IPS-20b (cell line): ENCODE measurements around the gene TENM4.

Experiments
- H3K27ac ChIP-seq: one replicate; pipeline ENCODE4 v1.5.1; 2013; ENCODE audit warnings: low read length
- H3K27me3 ChIP-seq: 2 replicates; pipeline ENCODE4 v1.6.1; 2013; ENCODE audit warnings: mild to moderate bottlenecking, low read length, inconsistent platforms; ENCODE audit not compliant: insufficient read depth
- H3K36me3 ChIP-seq: 2 replicates; pipeline ENCODE4 v1.6.1; 2013; ENCODE audit warnings: low read depth, mild to moderate bottlenecking, inconsistent platforms, low read length, moderate library complexity; ENCODE audit not compliant: insufficient read depth
- H3K4me1 ChIP-seq: 2 replicates; pipeline ENCODE4 v1.6.1; 2013; ENCODE audit warnings: mild to moderate bottlenecking, control low read depth, inconsistent platforms, low read length, moderate library complexity; ENCODE audit not compliant: insufficient read depth
- H3K4me3 ChIP-seq: 2 replicates; pipeline ENCODE4 v1.5.1; 2013; ENCODE audit warnings: mild to moderate bottlenecking, low read length, inconsistent platforms
- H3K9ac ChIP-seq: 2 replicates; pipeline ENCODE4 v1.6.1; 2013; ENCODE audit warnings: low read depth, mild to moderate bottlenecking, inconsistent platforms, low read length, moderate library complexity
- H3K9me3 ChIP-seq: 2 replicates; pipeline ENCODE4 v1.6.1; 2013; ENCODE audit warnings: mild to moderate bottlenecking, low read depth, low read length, inconsistent platforms; ENCODE audit not compliant: insufficient read depth

The TENM4 gene

GRCh38 chr11:78800096-78800690 is 640.6 kb downstream of the TENM4 start:
- Histone ChIP-seq H3K27ac (no peak overlapping the region), H3K9me3 (no peaks in the 10 kb centered on the region), H3K36me3 (no peaks in the 10 kb centered on the region), H3K4me3 (no peak overlapping the region), H3K9ac (no peak overlapping the region), H3K27me3 (no peaks in the 10 kb centered on the region), H3K4me1 (peaks cover 15% of the 10 kb centered on the region; the same call in 1 of the 2 replicates)

GRCh38 chr11:78798663-78799062 is 642.2 kb downstream of the TENM4 start:
- Histone ChIP-seq H3K27ac (no peak overlapping the region), H3K36me3 (no peaks in the 10 kb centered on the region), H3K4me1 (peaks cover 15% of the 10 kb centered on the region; the same call in 1 of the 2 replicates), H3K9ac (no peak overlapping the region), H3K27me3 (no peaks in the 10 kb centered on the region), H3K9me3 (no peaks in the 10 kb centered on the region), H3K4me3 (no peak overlapping the region)

DNA sequence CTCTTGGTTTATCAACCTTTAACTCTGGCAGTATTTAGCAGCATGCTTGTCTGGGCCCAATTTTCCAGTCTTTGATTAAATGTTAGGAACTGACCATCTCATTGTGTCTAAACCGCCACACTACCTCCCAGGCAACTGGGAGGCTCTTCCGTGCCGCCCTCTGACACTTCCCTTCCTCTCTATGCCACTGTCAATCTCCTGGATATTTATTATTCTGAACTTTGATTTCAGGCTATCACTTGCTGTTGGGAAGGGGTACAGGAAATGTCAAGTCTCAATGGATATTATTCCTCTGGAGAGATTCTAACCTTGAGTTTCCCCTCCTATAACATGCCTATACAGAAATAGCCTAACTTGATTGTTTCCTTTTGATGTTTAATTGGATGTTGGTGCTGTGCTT is 643.3 kb downstream of the TENM4 start:
- H3K9ac ChIP-seq, result no peak overlapping the region
- H3K4me1 ChIP-seq, result peaks cover 15% of the 10 kb centered on the region; the same call in 1 of the 2 replicates
- H3K9me3 ChIP-seq, result no peaks in the 10 kb centered on the region
- no peaks in the 10 kb centered on the region for H3K36me3 ChIP-seq
- H3K27ac ChIP-seq, result no peak overlapping the region
- no peak overlapping the region for H3K4me3 ChIP-seq
- no peaks in the 10 kb centered on the region for H3K27me3 ChIP-seq

DNA sequence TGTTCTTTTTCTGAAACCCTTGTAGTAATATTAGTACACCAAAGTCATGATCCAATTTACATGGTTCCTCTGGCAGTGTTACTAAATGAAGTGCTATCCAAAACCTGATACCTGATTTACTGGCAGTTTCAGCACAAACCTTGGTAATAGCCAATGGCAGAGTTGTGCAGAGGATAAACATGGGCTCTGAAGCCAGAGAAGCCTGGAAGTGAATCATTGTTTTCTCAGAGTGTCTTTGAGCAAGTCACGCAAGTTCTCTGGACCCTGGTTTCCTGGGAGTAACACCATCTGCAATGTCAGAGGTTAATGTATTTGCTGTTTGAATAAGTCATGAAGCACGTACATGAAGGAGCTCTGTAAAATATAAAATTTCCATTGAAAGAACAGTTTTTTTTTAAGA is 643.9 kb downstream of the TENM4 start:
- no peak overlapping the region for H3K27ac ChIP-seq
- H3K9me3 ChIP-seq, result no peaks in the 10 kb centered on the region
- H3K4me1 ChIP-seq, result peaks cover 11% of the 10 kb centered on the region; the same call in 1 of the 2 replicates
- H3K36me3 ChIP-seq, result no peaks in the 10 kb centered on the region
- H3K27me3 ChIP-seq, result no peaks in the 10 kb centered on the region
- no peak overlapping the region for H3K9ac ChIP-seq
- no peak overlapping the region for H3K4me3 ChIP-seq

DNA sequence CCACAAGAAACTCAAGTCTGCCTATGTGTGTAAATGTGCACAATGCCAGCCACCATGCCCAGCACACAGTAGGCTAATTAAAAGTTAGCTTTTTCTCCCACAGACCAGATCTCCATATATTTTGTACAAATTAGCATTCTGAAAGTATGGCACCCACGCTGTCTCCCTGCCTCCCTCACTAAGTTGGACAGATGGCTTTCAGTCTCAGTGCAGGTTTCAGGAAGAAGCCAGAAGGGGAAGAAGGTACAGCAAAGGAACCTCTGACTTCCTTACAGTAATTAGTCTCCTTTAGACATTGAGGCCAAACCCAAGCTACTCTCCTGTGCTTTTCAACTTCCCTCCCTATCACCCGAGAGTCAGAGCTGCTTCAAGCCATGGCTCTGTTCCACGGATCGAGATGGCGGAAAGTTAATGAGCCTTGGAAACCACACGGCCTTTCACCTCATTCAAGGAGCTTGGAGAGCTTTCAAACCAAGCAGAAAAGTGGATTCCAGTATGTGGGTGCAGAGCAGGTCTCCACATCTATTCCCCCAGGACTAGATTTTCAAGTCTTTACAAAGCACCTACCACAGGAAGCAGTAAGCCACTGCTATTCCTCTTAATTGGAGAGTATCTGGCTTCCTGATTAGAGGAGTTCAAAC is 645.1 kb downstream of the TENM4 start:
- no peaks in the 10 kb centered on the region for H3K36me3 ChIP-seq
- no peaks in the 10 kb centered on the region for H3K9me3 ChIP-seq
- no peaks in the 10 kb centered on the region for H3K27me3 ChIP-seq
- H3K4me3 ChIP-seq, result no peak overlapping the region
- peaks cover 4% of the 10 kb centered on the region; the same call in 1 of the 2 replicates for H3K4me1 ChIP-seq
- no peak overlapping the region for H3K9ac ChIP-seq
- H3K27ac ChIP-seq, result no peak overlapping the region

DNA sequence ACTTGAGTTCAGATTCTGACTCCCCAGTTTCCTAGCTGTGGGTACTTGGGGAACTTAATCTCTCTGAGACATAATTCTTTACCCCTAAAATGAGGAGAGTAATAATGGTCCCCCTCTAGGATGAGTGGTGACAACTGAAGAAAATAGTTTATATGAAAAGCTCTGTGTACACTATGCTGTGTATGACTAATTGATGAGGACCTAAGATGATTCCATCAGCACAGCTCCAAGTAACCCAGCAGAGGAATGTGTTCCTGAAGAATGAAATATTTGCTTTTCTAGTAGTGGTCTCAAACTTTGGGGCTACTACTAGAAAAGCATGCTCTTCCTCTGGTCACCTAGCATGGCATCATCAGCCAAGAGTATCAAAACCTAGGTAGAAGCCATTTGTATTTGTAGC is 648.9 kb downstream of the TENM4 start:
- H3K9me3 ChIP-seq, result no peaks in the 10 kb centered on the region
- no peaks in the 10 kb centered on the region for H3K4me1 ChIP-seq
- no peaks in the 10 kb centered on the region for H3K36me3 ChIP-seq
- H3K27me3 ChIP-seq, result no peaks in the 10 kb centered on the region
- H3K27ac ChIP-seq, result no peak overlapping the region
- H3K4me3 ChIP-seq, result no peak overlapping the region
- H3K9ac ChIP-seq, result no peak overlapping the region

GRCh38 chr11:78791254-78791653 is 649.6 kb downstream of the TENM4 start:
- Histone ChIP-seq H3K27me3 (no peaks in the 10 kb centered on the region), H3K4me1 (no peaks in the 10 kb centered on the region), H3K4me3 (no peak overlapping the region), H3K36me3 (no peaks in the 10 kb centered on the region), H3K27ac (no peak overlapping the region), H3K9me3 (no peaks in the 10 kb centered on the region), H3K9ac (no peak overlapping the region)

GRCh38 chr11:78790784-78791183 is 650.0 kb downstream of the TENM4 start:
- Histone ChIP-seq H3K27me3 (no peaks in the 10 kb centered on the region), H3K36me3 (no peaks in the 10 kb centered on the region)

GRCh38 chr11:78789375-78789774 is 651.5 kb downstream of the TENM4 start:
- H3K9ac ChIP-seq, result no peak overlapping the region
- no peak overlapping the region for H3K4me3 ChIP-seq
- H3K4me1 ChIP-seq, result peaks cover 9% of the 10 kb centered on the region; the same call in 1 of the 2 replicates
- no peak overlapping the region for H3K27ac ChIP-seq
- H3K9me3 ChIP-seq, result no peaks in the 10 kb centered on the region
- H3K27me3 ChIP-seq, result no peaks in the 10 kb centered on the region
- no peaks in the 10 kb centered on the region for H3K36me3 ChIP-seq

More at GRCh38 chr11:78790784-78791183, 650.0 kb downstream of the TENM4 start:
- no peaks in the 10 kb centered on the region for H3K4me1 ChIP-seq
- no peak overlapping the region for H3K9ac ChIP-seq
- no peaks in the 10 kb centered on the region for H3K9me3 ChIP-seq
- H3K27ac ChIP-seq, result no peak overlapping the region
- no peak overlapping the region for H3K4me3 ChIP-seq

DNA sequence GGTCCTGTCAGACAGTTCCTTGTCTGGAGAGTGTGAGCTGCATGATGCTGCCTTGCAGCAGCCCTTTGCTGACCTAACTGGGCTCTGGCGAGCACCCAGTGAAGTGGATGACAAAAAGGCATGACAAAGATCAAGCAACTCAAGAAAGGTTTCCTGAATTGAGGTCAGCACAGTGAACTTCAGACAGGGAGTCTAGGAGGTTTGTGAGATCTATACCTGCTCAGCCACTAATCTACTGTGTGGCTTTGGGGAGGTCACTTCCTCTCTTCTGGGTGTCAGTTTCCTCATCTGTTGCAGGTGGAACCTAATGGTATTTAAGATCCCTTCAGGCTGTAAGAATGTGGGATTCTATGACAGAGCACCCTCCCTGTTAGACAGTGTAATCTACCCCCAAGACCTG is 652.3 kb downstream of the TENM4 start:
- Histone ChIP-seq H3K27ac (no peak overlapping the region), H3K36me3 (no peaks in the 10 kb centered on the region), H3K9ac (no peak overlapping the region), H3K9me3 (no peaks in the 10 kb centered on the region), H3K4me1 (peaks cover 10% of the 10 kb centered on the region; the same call in 1 of the 2 replicates), H3K4me3 (no peak overlapping the region), H3K27me3 (no peaks in the 10 kb centered on the region)

DNA sequence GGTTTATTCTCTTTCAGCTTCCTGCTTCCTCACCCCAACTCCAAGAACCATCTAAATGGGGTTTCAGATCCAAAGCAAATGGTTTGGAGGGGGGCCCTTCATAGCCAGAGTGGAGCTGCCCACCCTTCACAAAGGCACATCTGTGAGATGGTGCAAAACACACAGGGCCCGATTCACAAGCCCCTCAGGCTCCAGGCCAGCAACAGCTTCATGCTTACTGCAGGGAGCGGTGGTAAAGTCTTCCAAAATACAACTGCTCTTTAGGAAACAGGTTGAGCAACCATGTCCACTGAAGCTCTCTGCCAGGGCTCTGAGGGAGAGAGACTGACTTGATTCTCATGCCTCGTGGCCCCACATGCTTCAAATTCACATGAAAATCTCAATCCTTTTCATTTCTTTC is 653.1 kb downstream of the TENM4 start:
- Histone ChIP-seq H3K27me3 (no peaks in the 10 kb centered on the region), H3K36me3 (no peaks in the 10 kb centered on the region), H3K9me3 (no peaks in the 10 kb centered on the region), H3K27ac (no peak overlapping the region), H3K9ac (no peak overlapping the region), H3K4me3 (no peak overlapping the region), H3K4me1 (peaks cover 10% of the 10 kb centered on the region; the same call in 1 of the 2 replicates)

DNA sequence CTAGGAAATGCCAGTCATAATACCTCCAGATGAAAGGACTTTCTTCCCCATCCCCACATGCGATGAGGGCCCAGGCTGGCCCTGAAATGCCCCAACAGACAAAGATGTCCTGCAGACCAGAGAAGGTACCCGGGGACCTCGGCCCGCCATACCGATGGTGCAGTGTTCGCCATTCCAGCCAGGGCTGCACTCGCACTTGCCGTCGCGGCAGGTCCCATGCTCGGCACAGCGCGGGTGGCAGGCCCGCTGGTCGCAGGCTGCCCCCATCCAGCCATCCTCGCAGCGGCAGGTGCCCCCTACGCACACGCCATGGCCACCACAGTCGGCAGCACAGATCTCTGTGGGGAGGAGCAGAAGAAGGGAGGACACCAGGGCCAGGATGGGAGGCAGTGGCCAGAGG is 654.1 kb downstream of the TENM4 start:
- Histone ChIP-seq H3K9ac (no peak overlapping the region), H3K36me3 (no peaks in the 10 kb centered on the region), H3K4me1 (peaks cover 10% of the 10 kb centered on the region; the same call in 1 of the 2 replicates), H3K4me3 (no peak overlapping the region), H3K27me3 (no peaks in the 10 kb centered on the region), H3K27ac (no peak overlapping the region), H3K9me3 (no peaks in the 10 kb centered on the region)
